Measurements from ENCODE around the gene KDSR. TPM values are rescaled to one million over a fixed set of nuclear protein-coding genes. Genes with fewer than 3 reads are reported as not detected.

Gene KDSR, protein sequence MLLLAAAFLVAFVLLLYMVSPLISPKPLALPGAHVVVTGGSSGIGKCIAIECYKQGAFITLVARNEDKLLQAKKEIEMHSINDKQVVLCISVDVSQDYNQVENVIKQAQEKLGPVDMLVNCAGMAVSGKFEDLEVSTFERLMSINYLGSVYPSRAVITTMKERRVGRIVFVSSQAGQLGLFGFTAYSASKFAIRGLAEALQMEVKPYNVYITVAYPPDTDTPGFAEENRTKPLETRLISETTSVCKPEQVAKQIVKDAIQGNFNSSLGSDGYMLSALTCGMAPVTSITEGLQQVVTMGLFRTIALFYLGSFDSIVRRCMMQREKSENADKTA
- total RNA-seq, result 31.0 and 35.7 TPM in 2 replicates
- long read RNA-seq, full-length matches to known transcripts, result 15 of 19 reads
- long read RNA-seq, partial matches to known transcripts, result 2 of 19 reads
- long read RNA-seq, other reads (novel, unspliced or antisense), result 2 of 19 reads

DNA sequence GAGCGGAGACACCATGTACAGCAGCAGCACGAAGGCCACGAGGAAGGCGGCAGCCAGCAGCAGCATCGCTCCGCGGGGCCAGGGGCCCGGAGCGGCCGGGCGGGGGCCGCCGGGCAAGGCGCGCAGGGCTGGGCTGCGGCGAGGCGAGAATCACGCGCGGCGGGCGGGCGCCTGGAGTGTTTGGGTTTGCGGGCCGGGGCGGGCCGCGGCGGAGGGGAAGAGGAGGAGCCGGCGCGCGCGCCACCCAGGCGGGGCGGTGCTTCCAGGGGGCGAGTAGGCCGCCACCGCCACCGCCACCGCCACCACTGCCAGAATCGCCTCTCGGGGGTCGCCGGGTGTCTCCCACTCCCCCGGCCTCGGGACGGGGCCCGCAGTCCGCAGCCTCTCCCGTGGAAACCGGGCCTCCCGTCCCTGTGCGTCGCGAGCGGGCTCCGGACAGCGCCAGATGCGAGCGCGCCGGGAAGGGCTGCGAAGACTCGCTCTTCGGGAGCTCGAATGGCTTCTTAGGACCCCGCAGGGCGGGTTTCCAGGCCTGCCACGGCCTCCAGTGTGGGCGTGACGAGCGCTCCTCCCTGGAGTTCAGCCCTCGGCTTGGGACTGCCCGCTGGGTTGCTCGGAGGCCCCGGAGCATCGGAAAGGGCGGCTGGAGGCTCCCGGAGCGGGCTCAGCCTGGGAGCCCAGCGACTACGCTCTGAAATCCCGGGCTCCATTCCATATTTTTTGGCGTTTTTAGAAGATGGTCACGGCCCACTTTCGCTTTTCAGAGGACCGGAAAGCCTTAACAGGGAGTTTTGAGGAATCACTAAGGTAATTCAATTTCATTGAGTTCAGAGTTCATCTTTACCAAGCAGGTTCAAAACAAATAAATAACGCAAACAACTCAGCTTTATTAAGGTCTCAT, at the start of gene KDSR:
KDSR (minus strand) TSS at position 154 of the 901 bp plus-strand sequence; CDS start at position 66, 88 bp downstream.
- Mint-ChIP-seq H3K36me3 (ENCODE audit: low read depth) (peaks cover 11% of the 10 kb centered on the region), H3K4me1 (peaks cover 26% of the 10 kb centered on the region), H3K27ac (ENCODE audit: unreplicated experiment) (no peak within 1 kb of the TSS), H3K4me3 (peak within 1 kb of the TSS; percentile 94), H3K27me3 (ENCODE audit: low read depth) (no peaks in the 10 kb centered on the region), H3K9me3 (peaks cover 5% of the 10 kb centered on the region)
- TF ChIP-seq, protein P1, sequence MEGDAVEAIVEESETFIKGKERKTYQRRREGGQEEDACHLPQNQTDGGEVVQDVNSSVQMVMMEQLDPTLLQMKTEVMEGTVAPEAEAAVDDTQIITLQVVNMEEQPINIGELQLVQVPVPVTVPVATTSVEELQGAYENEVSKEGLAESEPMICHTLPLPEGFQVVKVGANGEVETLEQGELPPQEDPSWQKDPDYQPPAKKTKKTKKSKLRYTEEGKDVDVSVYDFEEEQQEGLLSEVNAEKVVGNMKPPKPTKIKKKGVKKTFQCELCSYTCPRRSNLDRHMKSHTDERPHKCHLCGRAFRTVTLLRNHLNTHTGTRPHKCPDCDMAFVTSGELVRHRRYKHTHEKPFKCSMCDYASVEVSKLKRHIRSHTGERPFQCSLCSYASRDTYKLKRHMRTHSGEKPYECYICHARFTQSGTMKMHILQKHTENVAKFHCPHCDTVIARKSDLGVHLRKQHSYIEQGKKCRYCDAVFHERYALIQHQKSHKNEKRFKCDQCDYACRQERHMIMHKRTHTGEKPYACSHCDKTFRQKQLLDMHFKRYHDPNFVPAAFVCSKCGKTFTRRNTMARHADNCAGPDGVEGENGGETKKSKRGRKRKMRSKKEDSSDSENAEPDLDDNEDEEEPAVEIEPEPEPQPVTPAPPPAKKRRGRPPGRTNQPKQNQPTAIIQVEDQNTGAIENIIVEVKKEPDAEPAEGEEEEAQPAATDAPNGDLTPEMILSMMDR (conservative IDR thresholded peaks at IDR 0.05), result no peak
- peak; percentile 88 for DNase-seq (ENCODE audit: low read depth, low spot score)

DNA sequence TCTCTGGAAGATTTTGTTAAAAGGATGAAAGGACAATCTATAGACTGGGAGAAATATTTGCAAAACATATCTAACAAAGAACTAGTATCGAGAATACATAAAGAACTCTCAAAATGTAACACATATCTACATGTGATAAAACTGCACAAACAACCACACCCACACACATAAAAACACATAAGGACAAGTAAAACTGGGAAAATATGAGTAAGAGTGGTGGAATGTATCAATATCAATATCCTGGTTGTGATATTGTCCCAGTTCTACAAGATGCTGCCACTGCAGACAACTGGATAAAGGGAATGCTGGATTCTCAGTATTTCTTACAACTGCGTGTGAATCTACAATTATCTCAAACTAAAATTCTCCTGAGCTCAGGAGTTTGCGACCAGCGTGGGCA, 45.9 kb upstream of the KDSR start:
- Mint-ChIP-seq H3K4me3 (no peak overlapping the region), H3K27ac (ENCODE audit: unreplicated experiment) (no peak overlapping the region), H3K27me3 (ENCODE audit: low read depth) (no peaks in the 10 kb centered on the region), H3K36me3 (ENCODE audit: low read depth) (peaks cover 6% of the 10 kb centered on the region), H3K9me3 (no peaks in the 10 kb centered on the region), H3K4me1 (no peaks in the 10 kb centered on the region)
- DNase-seq (ENCODE audit: low read depth, low spot score), result no peak
- TF ChIP-seq, protein P1 (conservative IDR thresholded peaks at IDR 0.05), result no peak

DNA sequence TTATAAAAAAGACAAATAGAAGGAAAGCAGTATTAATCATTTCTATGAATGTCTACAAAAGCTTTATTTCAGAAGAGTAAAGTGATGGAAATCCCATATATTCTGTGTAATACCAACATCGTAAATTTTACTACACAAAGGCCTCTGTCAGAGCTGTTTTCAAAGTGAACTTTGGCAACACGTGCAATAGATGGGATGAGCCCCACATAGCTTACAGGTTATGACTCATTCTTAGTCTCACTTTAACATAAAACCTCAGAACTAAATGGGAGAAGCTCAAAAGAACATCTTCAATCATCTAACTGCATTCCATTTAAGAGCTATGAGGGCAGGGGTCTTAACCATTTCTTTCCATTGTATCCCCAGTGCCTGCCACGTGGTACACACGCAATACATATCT, 43.8 kb upstream of the KDSR start:
- TF ChIP-seq, protein P1 (conservative IDR thresholded peaks at IDR 0.05), result no peak
- Mint-ChIP-seq H3K4me3 (no peak overlapping the region), H3K27ac (ENCODE audit: unreplicated experiment) (no peak overlapping the region), H3K9me3 (no peaks in the 10 kb centered on the region), H3K27me3 (ENCODE audit: low read depth) (no peaks in the 10 kb centered on the region), H3K4me1 (no peaks in the 10 kb centered on the region), H3K36me3 (ENCODE audit: low read depth) (peaks cover 6% of the 10 kb centered on the region)
- no peak for DNase-seq (ENCODE audit: low read depth, low spot score)

DNA sequence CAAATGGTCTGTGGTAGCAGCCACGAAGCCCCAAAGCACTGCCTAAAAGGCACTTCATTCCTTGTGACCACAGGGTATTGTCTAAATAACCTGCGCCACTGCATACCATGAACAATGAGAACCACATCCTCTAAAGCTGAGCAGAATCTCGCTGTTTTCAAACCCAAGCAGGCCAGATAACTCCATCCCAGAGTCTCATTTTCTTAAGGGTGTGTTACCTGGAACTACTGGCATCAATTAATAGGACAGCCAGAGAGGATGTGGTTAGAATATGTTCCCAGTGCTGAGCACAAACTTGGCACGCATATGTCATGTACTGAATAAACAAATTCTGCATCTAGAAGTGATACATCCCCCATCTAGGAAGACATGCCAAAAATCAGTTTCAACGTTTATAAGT, 42.3 kb upstream of the KDSR start:
- TF ChIP-seq, protein P1 (conservative IDR thresholded peaks at IDR 0.05), result no peak
- Mint-ChIP-seq H3K27me3 (ENCODE audit: low read depth) (no peaks in the 10 kb centered on the region), H3K27ac (ENCODE audit: unreplicated experiment) (no peak overlapping the region), H3K9me3 (no peaks in the 10 kb centered on the region), H3K4me1 (no peaks in the 10 kb centered on the region), H3K36me3 (ENCODE audit: low read depth) (peaks cover 6% of the 10 kb centered on the region), H3K4me3 (no peak overlapping the region)
- DNase-seq (ENCODE audit: low read depth, low spot score), result no peak

DNA sequence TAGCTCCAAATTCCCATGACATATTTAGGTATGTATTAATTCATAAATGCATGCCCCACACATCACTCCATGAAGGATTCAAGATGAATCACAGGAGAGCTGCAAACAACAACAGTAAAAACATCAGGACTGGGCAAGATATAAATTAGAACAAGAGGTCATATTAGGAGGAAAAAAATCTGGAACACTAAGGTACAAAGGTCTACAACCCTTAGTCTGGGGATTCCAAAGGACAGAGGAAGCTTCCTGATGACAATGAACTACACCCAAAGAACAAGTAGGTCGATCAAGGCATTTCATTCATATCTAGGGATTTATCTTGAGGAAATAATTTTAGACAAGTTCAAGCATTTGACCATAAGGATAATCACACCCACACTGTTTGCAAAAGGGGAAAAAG, 40.7 kb upstream of the KDSR start:
- TF ChIP-seq, protein P1 (conservative IDR thresholded peaks at IDR 0.05), result no peak
- no peaks in the 10 kb centered on the region for H3K9me3 Mint-ChIP-seq
- H3K4me3 Mint-ChIP-seq, result no peak overlapping the region
- no peaks in the 10 kb centered on the region for H3K4me1 Mint-ChIP-seq
- H3K27me3 Mint-ChIP-seq (ENCODE audit: low read depth), result no peaks in the 10 kb centered on the region
- H3K36me3 Mint-ChIP-seq (ENCODE audit: low read depth), result peaks cover 3% of the 10 kb centered on the region
- no peak for DNase-seq (ENCODE audit: low read depth, low spot score)
- H3K27ac Mint-ChIP-seq (ENCODE audit: unreplicated experiment), result no peak overlapping the region
